Memory B cell (primary cell): ENCODE measurements around the gene IL1RL1.

Experiments used
- ATAC-seq: fragments of 150-1000 bp; cut with Tn5 transposase; 2 replicates; pipeline ENCODE4 v1.10.0; 2021; ENCODE audit warnings: low read depth, mild to moderate bottlenecking, moderate library complexity
- DNase-seq, 2 donors: peaks; one replicate each; pipeline ENCODE4 v3.0.0; 2022; ENCODE audit warnings: low spot score in 2 of 2
- H3K27ac Mint-ChIP-seq: one replicate; pipeline ENCODE4 v1.8.0; 2022; ENCODE audit warnings: mild to moderate bottlenecking, moderate library complexity, mixed read lengths
- H3K27me3 Mint-ChIP-seq: one replicate; pipeline ENCODE4 v1.8.0; 2022; ENCODE audit warnings: mixed read lengths
- H3K36me3 Mint-ChIP-seq: one replicate; pipeline ENCODE4 v1.8.0; 2022; ENCODE audit warnings: mild to moderate bottlenecking, mixed read lengths
- H3K4me1 Mint-ChIP-seq: one replicate; pipeline ENCODE4 v1.8.0; 2022; ENCODE audit warnings: mixed read lengths
- H3K4me3 Mint-ChIP-seq: one replicate; pipeline ENCODE4 v1.8.0; 2022; ENCODE audit warnings: mild to moderate bottlenecking, moderate library complexity, mixed read lengths
- H3K9me3 Mint-ChIP-seq: one replicate; pipeline ENCODE4 v1.8.0; 2022; ENCODE audit warnings: mixed read lengths

Gene IL1RL1

DNA sequence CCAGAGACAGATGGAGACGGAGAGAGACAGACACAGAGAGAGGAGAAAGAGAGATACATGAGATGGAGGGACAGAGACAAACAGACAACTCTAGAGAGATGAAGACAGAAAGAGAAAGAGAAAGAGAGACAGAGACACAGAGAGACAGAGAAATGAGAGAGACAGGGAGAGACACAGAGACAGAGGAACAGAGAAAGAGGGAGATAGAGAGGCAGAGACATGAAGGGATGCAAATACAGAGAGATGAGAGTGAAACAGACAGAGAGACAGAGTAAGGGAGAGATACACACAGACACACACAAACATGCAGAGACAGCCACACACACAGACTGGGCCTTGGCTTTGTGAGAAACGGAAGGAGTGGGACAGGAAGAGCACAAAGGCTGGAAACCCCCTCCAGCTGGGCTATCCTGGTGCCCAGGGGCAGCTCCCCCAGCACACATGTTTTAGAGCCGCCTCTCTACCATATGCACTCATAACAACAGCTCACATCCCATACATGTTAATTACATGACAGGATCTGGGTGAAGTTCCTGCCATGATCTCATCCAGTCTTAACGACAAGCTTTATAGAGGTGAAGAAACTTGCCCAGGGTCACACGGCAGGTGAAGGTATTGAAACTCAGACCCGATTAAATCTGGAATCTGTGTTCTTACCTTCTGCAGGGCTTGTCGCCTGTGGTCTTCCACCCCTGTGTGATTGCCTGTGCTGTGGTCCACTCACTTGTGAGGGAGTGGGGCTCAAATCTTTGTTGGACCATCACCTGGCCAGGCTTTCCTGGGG, 76.6 kb downstream of the IL1RL1 start:
- Mint-ChIP-seq H3K27ac (no peak overlapping the region), H3K27me3 (no peaks in the 10 kb centered on the region), H3K36me3 (peaks cover 20% of the 10 kb centered on the region), H3K4me3 (no peak overlapping the region), H3K9me3 (peaks cover 8% of the 10 kb centered on the region), H3K4me1 (peaks cover 9% of the 10 kb centered on the region)
- ATAC-seq (no peak), DNase-seq (no peak)

DNA sequence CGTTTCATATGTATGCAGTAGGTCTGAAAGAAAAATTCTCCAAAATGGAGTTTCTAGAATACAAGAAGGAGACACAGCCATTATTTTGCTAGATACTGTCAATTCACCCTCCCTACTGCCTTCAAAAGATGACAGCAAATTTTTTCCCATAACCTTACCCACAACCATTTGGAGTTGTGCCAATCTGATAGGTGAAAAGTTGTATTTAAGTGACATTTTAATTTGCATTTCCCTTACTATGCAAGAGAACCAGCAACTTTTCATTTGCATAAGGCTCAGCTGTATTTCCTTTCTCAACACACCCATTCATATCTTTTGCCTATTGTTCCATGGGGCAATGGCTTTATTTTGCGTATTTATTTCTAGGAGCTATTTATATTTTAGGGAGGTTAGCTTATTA, 80.2 kb downstream of the IL1RL1 start:
- H3K27ac Mint-ChIP-seq = no peak overlapping the region

DNA sequence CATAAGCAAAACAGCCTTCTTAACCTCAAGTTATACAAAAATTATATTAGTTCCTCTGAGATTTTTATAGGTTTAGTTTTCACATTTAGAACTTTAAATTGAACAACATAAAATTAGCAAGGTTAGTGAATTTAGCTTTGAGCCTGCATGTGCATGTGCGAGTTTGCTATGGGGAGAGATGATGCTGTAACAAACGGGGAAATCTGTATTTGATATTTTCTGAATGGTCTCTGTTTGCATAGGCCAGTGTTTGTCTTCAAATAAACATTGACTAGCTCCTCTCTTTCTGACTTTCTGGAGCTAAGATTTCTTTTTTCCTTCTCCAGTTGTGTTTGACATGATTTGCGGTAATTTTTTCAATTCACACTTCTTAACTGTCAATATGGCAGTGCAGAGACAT, 80.7 kb downstream of the IL1RL1 start:
- Mint-ChIP-seq H3K36me3 (peaks cover 7% of the 10 kb centered on the region), H3K4me1 (peaks cover 9% of the 10 kb centered on the region), H3K27me3 (no peaks in the 10 kb centered on the region), H3K4me3 (no peak overlapping the region), H3K9me3 (no peaks in the 10 kb centered on the region), H3K27ac (no peak overlapping the region)
- DNase-seq = no peak
- no peak for ATAC-seq

More for the DNA sequence above, 80.2 kb downstream of the IL1RL1 start:
- H3K4me3 Mint-ChIP-seq = no peak overlapping the region
- H3K36me3 Mint-ChIP-seq = peaks cover 7% of the 10 kb centered on the region
- peaks cover 9% of the 10 kb centered on the region for H3K4me1 Mint-ChIP-seq
- ATAC-seq (no peak), DNase-seq (no peak)
- no peaks in the 10 kb centered on the region for H3K27me3 Mint-ChIP-seq
- H3K9me3 Mint-ChIP-seq = no peaks in the 10 kb centered on the region

DNA sequence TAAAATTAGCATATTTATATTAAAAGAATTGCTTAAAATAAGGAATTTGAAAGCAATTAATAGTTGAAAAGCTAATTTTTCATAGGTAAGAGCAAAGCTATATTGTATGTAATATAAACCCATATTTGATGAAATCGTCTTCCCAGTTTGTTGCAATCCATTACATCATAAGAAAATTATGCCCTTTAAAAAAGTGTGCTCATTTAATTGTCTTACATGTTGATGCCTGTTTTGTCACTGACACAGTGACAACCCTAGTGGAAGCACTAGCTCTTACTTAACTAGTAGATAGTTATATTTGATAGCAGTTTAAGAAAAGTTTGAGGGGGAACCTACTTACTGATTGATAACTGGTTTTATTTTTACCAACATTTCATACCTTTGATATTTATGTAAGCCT, 81.6 kb downstream of the IL1RL1 start:
- DNase-seq (no peak), ATAC-seq (no peak)
- Mint-ChIP-seq H3K4me3 (no peak overlapping the region), H3K9me3 (no peaks in the 10 kb centered on the region), H3K27ac (no peak overlapping the region), H3K4me1 (peaks cover 5% of the 10 kb centered on the region), H3K27me3 (no peaks in the 10 kb centered on the region), H3K36me3 (peaks cover 3% of the 10 kb centered on the region)

DNA sequence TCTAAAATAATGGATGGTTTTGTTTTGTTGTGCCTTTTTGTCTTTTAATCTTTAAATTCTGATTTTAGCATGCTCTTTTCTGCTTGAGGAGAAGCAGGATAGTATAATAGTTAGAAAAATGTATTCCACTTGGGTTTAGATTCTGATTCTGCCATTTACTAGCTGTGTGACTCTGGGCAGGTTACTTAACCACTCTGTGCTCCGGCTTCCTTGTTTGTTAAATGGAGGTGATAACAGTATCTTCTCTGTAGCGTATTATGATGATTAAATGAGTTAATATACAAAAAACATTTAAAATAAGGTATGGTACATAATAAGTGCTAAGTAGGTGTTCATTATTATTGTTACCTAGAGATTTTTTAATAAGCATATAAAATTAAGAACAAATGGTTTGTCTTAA, 84.6 kb downstream of the IL1RL1 start:
- Mint-ChIP-seq H3K4me3 (no peak overlapping the region), H3K36me3 (peaks cover 1% of the 10 kb centered on the region), H3K9me3 (no peaks in the 10 kb centered on the region), H3K4me1 (peaks cover 5% of the 10 kb centered on the region), H3K27ac (no peak overlapping the region), H3K27me3 (no peaks in the 10 kb centered on the region)
- DNase-seq (no peak), ATAC-seq (no peak)

DNA sequence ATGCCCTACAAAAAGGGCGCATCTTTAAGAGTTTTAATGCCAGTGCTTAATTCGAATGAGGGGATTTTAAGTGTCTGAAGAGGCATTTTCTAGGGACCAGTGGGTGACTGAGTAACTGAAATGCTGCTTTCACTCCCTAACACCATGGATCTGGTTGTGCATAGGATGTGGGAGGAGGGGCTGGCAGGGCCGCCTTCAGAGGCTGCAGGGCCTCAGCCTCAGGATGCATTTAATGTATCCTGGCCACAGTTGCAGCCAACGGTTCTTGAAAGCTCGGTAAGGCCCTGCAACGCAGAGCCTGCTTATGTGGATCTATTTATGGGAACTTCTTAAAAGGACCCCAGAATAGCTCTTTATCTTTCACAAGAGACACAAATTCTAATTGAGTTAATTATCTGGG, 85.8 kb downstream of the IL1RL1 start:
- H3K36me3 Mint-ChIP-seq = no peaks in the 10 kb centered on the region
- ATAC-seq (no peak), DNase-seq (no peak)
- H3K4me3 Mint-ChIP-seq = no peak overlapping the region
- no peaks in the 10 kb centered on the region for H3K9me3 Mint-ChIP-seq
- H3K4me1 Mint-ChIP-seq = no peaks in the 10 kb centered on the region
- H3K27me3 Mint-ChIP-seq = no peaks in the 10 kb centered on the region
- no peak overlapping the region for H3K27ac Mint-ChIP-seq

DNA sequence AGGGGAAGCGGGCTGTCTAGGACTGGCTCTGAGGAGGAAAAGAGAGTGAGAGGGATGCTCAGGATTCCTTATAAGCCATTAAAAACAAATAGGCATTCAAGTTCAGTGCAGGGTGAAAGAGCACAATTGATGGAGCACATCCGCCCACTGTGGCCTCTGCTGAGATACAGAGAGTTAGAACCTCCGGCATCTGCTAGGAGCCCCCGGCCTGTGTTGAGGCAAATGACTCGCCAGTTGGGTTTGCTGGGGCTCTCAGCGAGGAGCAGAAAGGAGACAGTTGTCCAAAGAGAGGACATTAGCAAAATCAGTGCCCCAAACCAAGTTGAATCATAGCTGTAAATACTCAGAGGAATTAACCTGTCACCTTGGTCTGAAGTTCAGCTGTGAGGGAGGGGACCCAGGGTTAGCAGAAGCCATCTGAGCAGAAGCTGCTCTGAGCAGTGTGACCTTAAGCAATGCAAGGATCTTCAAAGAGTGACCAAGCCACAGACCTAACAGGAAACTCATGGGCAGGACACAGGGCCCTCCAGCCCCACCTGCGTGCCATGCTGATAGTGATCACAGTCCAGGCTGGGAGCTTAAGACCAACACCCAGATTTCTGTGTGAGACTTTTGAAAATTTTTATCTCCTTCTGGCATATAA, 88.3 kb downstream of the IL1RL1 start:
- ATAC-seq (no peak), DNase-seq (no peak)
- Mint-ChIP-seq H3K9me3 (no peaks in the 10 kb centered on the region), H3K27me3 (no peaks in the 10 kb centered on the region), H3K4me1 (no peaks in the 10 kb centered on the region), H3K4me3 (no peak overlapping the region), H3K27ac (no peak overlapping the region), H3K36me3 (no peaks in the 10 kb centered on the region)

DNA sequence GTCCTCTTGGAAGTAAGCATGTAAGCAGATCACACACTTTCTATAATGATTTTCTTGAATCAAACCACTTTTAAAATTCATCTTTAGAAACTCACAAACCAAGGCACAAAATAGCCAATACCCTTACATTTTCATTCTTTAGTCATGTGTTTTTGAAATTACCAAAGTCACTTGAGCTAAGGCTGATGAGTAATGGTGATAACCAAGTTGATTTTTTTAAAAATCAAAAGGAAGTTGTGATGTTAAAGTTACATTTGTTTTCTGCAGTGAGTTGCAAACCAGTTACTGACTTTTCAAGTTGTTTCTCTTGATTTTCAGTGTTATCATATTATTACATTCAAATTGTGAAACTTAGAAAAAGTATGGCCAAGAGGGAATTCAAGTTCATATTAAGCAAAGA, 90.1 kb downstream of the IL1RL1 start:
- no peaks in the 10 kb centered on the region for H3K4me1 Mint-ChIP-seq
- no peaks in the 10 kb centered on the region for H3K9me3 Mint-ChIP-seq
- DNase-seq (no peak), ATAC-seq (no peak)
- no peaks in the 10 kb centered on the region for H3K27me3 Mint-ChIP-seq
- no peaks in the 10 kb centered on the region for H3K36me3 Mint-ChIP-seq
- no peak overlapping the region for H3K4me3 Mint-ChIP-seq
- H3K27ac Mint-ChIP-seq = no peak overlapping the region
